NCI-H187 treated with DMSO at 0.1 percent for 48 hours (cell line): Measurements from ENCODE around the gene LTBP3.
"Not testable (repeated sequence)": the region's sequence is repeated elsewhere in the genome, so short reads cannot be mapped to it uniquely, and the experiment has no call there.

Experiments used
- DNase-seq: peaks from one replicate; lab custom pipeline; 2025; lab: John Stamatoyannopoulos, UW

Gene LTBP3

DNA sequence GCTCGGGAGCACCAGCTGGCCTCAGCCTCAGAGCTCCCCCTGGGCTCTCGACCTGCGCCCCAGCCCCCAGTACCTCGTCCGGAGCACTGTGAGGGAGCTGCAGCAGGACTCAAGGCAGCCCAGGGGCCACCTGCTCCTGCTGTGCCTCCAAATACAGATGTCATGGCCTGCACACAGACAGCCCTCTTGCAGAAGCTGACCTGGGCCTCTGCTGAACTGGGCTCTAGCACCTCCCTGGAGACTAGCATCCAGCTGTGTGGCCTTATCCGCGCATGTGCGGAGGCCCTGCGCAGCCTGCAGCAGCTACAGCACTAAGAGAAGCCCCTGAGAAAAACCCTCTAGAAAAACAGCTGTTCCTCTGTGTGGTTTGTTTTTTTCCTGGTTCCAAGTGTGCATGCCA, 13.3 kb upstream of the LTBP3 start:
- DNase-seq = no peak

DNA sequence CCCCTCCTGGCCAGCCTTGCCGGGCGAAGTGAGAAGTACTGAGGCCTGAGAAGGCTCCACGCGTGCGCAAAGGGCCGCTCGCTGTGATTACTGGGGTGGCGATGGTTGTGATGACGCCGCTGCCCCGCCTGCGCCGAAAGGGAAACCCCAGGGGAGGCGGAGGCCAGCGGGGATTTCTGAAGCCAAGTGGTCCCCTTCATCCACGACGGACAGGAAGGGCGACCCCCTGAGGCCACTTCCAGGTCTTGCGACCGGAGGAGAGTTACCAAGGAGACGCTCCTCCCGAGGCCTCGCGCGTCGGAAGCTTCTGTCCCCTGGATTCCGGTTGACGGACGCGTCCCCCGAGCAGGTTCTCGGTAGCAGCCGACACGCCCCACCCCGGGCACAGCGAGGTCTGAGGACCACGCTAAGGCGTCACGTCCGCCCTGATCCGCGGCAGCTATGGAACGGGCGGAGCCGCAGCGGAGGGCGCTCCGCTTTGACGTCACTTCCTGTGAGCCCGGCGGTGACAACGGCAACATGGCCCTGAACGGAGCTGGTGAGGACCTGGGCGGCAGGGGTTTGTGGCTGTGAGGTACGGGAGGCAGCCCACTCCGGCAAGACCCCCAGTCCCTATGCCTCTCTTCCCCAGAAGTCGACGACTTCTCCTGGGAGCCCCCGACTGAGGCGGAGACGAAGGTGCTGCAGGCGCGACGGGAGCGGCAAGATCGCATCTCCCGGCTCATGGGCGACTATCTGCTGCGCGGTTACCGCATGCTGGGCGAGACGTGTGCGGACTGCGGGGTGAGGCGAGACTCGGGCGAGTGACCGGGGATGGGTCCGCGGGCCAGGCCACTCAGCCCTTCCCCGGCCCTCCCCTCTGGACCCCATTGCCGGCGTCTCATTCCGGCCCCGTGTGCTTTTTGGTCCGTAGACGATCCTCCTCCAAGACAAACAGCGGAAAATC, 12.1 kb upstream of the LTBP3 start, which contains the start of gene ZNRD2:
ZNRD2 (plus strand) TSS at position 505 of the 946 bp plus-strand sequence; CDS start at position 520, 15 bp downstream.
- peak; percentile 70 for DNase-seq

DNA sequence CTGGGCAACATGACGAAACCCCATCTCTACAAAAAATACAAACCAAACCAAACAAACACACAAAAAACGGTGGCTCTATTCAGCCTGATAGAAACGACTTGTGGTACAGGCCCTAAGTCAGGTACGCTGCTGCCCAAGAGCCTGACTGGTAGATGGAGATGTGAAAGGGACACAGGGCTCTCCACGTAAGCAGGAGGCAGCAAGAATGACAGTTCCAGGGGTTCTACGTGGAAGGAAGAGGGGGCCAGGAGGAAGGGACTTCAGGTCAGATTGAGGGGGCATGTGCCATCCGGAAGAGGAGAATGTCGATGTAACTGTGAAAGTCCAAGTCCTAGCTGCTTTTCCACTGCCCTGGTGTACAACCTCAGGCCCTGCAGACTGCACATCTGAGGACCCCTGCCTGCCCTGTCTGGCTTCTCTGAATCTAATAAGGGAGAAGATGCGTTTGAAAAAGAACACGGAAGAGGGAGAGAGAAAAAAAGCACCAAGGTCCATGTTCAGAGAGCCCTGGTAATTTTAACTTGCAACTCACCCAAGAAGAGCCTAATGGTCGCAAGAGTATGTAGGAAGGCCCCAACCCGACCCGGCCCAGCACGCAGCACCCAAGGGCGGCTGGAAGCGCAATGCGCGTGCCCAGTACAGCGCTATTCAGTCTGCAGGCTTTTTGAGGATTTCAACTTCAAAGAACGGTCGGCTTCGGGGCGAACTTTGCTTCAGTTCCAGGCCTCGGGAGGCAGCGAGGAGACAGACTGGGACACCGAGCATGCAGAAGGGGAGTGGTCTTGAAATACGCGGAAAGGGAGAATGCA, 11.2 kb upstream of the LTBP3 start:
- DNase-seq = no peak

DNA sequence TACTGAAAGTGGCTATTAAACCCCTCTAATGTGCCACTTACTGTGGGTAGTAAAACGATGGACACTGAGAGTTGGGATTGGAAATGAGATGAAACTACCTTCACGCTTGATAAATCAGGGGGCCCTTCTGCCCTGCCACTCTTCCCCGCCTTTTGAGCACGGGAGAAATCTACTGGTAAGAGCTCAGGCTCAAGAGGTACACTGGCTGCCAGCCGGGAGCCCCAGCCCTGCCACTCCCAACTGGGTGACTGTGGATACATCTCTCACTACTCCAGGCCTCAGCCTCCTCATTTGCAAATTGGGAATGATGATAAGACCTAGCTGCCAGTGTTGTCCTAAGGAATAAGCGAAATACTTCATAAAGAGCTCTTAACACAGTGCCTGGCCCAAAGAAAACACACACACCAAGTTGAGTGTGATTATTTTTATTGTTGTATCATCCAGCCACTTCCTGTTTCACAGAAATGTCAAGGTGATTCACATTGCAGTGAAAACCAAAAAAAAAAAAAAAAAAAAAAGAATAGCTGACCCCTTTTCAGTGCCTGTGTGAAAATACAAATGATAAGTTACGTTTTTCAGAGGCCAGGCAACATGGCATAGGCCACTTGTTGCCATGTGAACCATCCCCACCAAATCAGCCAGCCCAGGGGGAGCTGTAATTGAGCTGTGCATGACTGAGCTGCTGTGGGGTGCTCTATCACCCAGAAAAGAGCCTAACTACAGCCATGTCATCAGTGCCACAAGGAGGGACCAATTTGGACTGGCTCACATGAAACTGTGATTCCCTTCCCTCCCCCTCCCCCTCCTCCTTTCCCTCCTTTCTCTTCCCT, 7.7 kb upstream of the LTBP3 start:
- DNase-seq = peak; percentile 61

DNA sequence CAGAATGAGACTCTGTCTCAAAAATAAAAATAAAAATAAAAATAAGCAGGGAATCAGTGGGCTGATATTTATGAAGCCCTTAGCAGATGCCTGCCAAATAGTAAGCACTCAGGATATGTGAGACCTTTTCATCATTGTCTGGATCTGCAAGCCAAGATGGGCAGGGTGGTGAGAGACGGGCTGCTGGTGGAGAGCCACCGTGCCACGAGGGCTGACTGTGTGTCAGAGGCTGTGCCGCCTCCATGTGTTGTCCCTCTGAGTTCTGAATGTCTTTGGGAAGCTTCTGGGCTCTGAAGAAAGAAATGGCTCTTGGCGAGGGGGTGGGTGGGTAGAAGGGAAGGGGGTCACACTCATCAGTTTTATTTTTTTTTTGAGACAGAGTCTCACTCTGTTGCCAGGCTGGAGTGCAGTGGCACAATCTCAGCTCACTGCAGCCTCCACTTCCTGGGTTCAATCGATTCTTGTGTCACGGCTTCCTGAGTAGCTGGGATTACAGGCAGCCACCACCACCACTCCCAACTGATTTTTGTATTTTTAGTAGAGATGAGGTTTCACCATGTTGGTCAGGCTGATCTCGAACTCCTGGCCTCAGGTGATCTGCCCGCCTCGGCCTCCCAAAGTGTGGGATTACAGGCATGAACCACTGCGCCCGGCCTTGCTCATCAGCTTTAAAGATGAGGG, 6.9 kb upstream of the LTBP3 start:
- not testable (repeated sequence) for DNase-seq

DNA sequence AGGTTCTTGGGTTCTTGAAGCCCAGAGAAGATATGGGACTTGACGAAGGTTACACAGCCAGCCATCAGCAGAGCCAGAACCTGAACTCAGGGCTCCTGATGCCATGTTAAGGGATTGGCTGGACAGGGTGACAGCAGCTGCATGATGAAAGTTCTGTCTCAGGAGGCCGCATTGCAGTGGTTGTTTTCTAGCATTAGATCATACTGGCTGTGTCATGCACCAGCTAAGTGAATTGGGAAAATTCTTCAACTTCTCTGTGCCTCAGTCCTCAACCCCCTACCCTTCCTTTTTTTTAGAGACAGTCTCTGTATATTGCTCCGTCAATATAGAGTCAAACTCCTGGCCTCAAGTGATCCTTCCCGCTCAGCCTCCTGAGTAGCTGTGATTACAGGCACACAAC, 5.4 kb upstream of the LTBP3 start:
- DNase-seq = no peak

DNA sequence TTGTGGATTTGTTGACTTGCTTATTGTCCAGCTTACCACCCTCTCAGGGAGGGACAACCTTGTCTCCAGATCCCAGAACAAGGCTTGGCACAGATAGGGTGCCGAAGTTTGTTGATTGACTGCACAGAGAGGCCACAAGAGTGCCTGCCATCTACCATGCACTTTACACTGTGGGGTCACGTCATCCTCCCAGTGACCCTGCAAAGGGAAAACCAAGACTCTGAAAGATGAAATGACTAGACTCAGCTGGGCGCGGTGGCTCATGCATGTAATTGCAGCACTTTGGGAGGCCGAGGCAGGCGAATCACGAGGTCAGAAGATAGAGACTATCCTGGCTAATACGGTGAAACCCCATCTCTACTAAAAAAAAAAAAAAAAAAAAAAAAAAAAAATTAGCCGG, 4.6 kb upstream of the LTBP3 start:
- DNase-seq = no peak

DNA sequence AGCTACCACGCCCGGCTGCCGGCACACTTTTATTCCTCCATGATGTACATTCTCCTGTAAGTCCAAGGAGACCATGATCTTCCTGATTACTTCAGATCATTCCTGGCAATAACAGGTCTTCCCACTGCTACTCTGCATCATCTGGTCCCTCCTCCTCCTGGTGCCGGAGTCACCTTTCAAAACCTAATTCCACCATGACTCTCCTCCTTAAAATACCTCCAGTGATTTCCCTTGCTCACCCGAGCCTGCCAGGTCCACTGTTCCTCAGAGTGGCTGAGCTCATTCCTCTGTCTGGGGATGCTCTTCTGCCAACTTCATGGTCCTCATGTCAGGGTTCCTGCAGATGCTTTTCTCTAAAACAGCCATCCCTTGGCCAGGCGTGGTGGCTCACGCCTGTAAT, 3.9 kb upstream of the LTBP3 start:
- DNase-seq = no peak

DNA sequence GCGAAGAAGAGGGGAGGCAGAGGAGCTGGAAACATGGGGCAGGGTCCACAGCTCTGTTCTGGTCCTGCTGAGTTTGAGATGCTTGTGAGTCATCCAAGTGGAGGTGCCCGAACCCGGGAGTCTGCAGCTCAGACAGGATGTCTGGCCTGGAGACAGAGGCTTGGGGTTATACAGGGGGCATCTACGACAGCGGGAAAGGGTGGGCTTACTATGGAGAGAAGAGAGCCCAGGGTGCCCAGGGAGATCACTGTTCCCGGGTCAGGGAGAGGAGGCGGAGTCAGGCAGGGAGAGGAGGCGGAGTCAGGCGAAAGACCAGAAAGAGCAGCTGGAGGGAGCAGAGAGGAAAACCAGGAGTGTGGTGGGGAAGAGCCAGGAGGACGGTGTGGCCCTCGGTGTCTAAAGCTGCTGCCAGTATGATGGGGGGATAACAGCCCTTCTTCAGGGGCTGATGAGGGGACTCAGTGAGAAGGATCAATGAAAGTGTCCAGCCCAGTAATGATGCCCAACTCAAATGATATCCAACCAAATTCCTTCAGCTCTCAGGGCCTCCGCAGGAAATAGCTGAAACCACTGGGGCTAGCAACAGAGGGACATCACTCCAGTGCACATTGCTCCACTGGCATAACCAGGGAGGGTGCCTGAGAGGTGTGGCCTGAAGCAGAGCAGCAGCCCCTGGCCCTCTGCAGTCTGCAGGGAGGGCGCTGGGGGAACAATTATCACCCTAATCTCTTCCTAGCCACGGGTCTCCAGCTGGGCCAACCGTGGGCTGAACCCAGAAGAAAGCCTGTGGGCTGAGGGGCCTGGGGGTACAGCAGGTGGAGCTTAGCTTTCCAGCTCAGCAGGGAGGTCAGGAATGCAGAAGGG, 2.6 kb upstream of the LTBP3 start:
- no peak for DNase-seq

DNA sequence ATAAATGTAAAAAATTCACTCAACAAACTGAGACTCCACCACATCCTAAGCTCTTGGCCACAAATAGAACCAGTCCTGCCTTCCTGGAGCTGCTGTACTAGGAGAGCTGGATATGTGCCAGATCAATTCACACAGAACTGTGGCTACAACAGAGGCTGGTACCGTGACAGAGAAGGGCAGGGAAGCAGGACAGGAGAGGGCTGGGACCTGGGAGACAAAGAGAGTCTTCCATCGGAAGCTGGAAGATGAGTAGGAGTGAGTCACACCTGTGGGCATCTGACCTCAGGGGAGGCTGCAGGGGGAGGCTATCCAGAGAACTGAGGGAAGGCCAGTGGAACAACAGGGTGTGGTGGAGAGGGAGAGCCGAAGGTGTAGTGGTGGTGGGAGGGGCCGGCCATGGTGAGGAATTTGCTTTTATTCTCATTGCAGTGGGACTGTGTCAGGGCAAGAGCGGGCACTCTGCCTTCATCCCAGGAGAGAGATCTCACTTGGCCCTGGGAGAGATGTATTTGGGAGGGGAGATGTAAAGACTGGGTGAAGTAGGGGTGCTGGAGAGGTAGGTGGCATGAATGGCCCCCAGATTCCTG, 1.9 kb upstream of the LTBP3 start:
- no peak for DNase-seq

DNA sequence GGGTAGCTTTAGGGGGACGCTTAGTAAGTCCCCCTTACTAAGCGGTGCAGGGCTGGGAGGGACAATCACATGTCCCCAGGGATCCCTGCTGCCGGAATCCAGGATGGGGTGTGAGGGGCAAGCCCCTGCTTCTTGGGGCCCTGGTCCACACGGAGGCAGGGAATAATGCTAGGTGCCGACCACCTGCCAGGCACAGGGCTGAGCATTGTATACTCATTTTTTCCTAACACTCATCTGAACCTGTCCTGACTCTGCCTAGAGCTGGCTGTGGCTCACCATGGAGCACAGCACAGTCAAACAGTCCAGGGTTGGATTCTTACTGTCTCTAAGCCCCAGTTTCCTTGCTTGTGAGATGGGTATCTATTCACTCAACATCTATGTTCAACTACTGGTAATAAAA, 1.4 kb upstream of the LTBP3 start:
- no peak for DNase-seq

DNA sequence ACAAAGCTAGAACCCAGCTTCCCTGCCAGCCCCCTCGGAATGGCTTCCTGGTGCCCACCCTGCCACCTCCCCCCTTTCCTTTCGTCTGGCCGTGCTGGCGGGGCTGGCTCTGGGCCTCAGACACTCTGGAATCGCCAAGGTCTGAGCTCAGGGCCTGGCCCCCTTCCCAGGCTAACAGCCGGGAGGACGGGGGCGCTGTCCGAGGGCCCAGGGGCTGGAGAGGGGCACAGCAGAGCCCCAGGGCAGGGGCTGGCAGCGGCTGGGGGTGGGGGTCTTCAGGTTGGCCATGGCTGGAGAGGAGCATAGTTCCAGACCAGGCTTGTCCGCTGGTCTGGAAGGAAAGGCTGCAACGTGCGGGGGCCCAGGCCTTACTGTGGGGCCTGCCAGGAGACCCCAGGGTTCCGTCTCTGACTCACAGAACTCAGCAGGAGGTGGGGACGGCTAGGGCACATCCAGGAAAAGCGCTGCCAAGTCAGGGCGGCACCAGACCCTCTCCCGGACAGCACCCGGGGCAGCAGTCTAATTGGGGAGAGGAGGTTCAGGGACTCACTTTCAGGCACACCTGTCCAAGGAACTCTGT, 861 bp upstream of the LTBP3 start:
- no peak for DNase-seq

DNA sequence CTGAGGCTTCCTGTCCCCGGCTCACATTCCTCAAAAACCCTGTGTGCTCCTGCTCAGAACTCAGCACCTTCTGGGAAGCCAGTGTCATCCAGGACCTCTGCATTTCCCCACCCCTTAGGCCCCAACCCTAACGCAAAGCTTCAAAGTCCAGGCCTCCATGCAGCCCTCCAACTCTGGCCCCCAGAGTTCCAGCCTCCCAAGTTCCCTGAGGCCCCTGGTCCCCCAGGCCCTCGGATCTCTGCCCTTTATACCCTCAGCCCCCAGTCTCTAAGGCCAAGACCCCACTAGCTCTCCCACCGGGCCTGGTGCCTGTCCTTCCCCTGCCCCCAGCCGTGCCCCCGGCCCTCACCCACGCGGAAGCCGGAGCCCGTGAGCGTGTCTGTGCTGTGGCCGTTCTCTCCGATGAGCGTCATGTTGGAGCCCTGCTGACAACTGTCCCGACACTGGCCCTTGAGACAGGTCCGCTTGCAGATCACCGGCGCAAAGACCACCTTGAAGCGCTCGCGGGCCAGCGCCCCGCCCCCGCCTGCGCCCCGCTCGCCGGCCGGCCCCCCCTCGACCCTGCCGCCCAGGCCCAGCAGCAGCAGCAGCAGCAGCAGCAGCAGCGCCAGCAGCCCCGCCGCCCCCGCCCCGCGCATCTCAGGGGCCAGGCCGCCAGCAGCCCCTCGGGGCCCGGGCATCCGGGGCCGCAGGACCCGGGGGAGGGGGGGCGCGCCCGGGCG, 718 bp downstream of the LTBP3 start:
- no peak for DNase-seq

DNA sequence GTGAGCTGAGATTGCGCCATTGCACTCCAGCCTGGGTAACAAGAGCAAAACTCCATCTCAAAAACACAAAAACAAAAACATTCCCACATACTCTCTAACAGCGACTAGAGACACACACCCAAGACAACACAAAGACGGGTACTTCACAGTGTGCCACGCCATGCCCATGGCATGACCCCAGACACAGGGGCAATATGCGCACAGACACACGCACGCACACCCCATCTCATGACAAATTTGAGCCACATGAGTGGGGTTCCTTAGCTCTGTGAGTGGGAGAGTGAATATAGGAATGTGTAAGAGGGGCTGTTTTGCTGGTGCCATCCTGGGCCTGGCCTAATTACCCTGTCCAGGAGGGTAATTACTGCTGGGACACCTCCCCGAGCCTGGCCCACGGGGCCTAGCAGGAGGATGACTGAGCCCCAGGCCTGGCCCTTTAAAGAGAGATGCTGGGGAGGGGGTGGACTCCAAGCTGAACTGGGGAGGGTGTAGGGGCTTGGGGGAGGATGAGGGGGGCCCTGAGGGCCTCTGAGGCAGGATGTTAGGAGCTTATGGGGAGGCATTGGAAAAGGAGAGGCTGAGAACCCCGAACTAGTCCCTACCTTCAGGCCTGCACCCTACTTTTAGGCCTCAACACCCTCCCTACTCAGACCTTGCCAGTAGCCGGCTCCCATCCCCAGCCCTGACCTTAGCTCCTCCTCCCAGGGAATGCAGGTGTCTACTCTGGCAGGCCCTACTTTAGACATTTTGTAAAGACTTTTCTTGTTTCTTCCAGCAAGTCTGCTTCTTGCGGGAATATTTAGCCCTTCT, 1.5 kb downstream of the LTBP3 start:
- DNase-seq = no peak

DNA sequence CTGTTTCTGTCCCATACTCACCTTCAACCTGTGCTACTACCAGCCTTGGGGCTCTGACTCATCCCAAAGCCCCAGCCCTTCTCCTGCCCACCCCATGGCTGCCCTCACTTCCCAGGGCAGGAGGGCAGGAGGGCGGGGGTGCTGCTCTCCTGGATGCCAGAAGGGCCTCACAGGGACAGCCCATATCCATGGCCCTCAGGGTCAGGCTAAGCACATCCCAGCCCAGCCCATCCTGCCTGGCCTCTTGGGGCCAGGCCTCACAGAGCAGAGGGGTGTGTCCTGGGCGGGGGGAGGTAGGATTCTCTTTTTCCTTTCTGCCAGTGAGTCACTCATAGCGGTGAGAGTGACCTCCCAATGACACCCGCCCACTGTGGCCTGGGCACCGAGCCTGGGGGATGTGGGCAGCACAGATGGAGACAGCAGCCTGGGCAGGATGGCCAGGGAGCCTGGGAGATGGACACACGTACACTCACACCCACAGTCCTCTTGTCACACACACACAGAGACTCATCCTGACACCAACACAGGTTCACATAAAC, 2.4 kb downstream of the LTBP3 start:
- no peak for DNase-seq

DNA sequence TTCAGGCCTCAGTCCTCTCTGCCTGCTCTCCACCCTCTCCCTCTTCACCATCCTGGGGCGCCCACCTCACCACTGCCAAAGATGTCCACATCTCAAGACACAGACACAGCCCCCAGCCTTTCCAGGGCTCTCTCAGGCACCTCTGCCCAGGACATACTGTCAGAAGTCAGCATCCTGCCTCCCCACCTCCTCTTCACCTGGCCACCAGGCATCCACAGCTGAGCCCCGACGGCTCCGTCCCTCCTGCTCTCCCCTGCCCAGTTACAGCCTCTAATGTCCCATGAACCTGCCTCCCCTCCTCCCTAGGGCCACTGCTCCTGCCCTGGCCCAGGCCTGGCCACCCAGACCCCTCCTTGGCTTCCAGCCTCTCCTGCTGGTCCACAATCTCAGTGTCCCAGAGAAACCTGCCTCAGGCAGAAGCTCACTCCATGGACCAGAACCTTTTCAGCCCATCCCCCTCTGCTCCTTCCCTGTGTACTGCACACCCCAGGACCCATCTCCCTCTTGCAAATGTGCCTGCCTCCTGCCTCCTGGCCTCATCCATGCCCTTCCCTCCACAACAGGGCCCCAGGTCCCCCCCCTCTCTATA, 3.2 kb downstream of the LTBP3 start:
- no peak for DNase-seq

DNA sequence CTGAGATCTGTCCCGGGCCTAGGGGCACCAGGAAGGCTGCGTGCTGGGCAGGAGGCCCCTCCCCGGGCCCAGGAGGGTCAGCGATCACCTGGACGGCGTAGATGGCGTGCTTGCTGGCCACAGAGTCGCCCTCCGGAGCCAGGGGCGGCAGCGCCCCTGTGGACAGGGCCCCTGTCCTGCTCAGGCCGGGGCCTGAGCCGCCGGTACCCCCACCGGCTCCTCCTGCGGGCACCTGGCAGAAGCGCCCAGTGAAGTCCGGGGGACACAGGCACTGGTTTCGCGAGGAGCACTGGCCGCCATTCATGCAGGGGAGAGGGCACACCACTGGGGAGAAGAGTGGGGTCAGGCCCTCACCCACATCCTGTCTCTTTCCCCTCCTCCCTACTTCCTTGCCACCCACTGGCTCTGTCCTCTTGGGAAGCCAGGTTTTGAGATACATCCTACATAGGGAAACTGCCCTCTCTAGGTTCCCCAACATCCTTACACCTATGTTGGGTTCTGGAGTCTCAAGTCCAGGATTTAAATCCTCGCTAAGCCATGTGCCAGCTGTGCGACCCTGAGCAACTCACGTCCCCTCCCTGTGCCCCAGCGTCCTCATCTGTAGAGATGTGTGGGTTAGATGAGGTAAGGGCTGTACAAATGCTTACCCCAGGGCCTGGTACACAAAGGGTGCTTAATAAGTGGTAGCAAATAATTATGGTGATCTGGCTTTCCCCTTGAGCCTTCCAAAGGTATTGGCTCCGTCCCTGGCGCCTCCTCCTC, 3.9 kb downstream of the LTBP3 start:
- no peak for DNase-seq
